ENCODE measurements around the gene THAP10. TPM values are rescaled to one million over a fixed set of nuclear protein-coding genes. Genes with fewer than 3 reads are reported as not detected.

The THAP10 gene
- total RNA-seq, 8 experiments from 2014 or later = 2.0 to 7.1 (median 5.3) TPM

- Histone ChIP-seq H3K27ac (no peak overlapping the region), H3K4me1 (replicated peaks in 1 of 2) (no peaks in the 10 kb centered on the region), H3K4me3 (no peak overlapping the region)
- 13 to 100% (median 89%) methylated on average over 1 to 6 of the region's 6 CpGs; no CpG with 5 or more reads in 2 of the 10 experiments for WGBS, 10 experiments
- ATAC-seq (replicated peaks in 6 of 8) = no peak
- in situ Hi-C loops (cut with MboI; ENCODE audit: low pct_unique_long_range_greater_than_20kb in 2 of 9, low sequenced_read_pairs in 9 of 9, unreplicated experiment in 9 of 9) = no loop called here
Measured at GRCh38 chr15:70835415-70835814, 56.8 kb downstream of the THAP10 start.

GRCh38 chr15:70834999-70835398 lies 57.2 kb downstream of the THAP10 start:
- H3K4me3 ChIP-seq = no peak overlapping the region
- H3K4me1 ChIP-seq (replicated peaks in 1 of 2) = no peaks in the 10 kb centered on the region
- ATAC-seq (replicated peaks in 6 of 8) = no peak
- in situ Hi-C loops (cut with MboI; ENCODE audit: low pct_unique_long_range_greater_than_20kb in 2 of 9, low sequenced_read_pairs in 9 of 9, unreplicated experiment in 9 of 9) = no loop called here
- WGBS, 10 experiments = 17 to 100% (median 93%) methylated on average over 1 to 2 of the region's 2 CpGs; no CpG with 5 or more reads in 4 of the 10 experiments
- no peak overlapping the region for H3K27ac ChIP-seq

- no peak overlapping the region for H3K27ac ChIP-seq
- H3K4me1 ChIP-seq (replicated peaks in 1 of 2) = no peaks in the 10 kb centered on the region
- ATAC-seq (replicated peaks in 6 of 8) = peak in 4 of 8 experiments; percentile 23 to 94 (median 89)
- H3K4me3 ChIP-seq = no peak overlapping the region
- 35 to 100% (median 86%) methylated on average over 1 to 9 of the region's 9 CpGs for WGBS, 10 experiments
- in situ Hi-C loops (cut with MboI; ENCODE audit: low pct_unique_long_range_greater_than_20kb in 2 of 9, low sequenced_read_pairs in 9 of 9, unreplicated experiment in 9 of 9) = no loop called here
Measured at GRCh38 chr15:70833861-70834765, 58.1 kb downstream of the THAP10 start.

- ATAC-seq (replicated peaks in 6 of 8) = peak in 3 of 8 experiments; percentile 46 to 73 (median 52)
- Histone ChIP-seq H3K27ac (no peak overlapping the region), H3K4me3 (no peak overlapping the region), H3K4me1 (replicated peaks in 1 of 2) (no peaks in the 10 kb centered on the region)
- WGBS, 10 experiments = 33 to 100% (median 80%) methylated on average over 1 to 3 of the region's 3 CpGs; no CpG with 5 or more reads in 2 of the 10 experiments
- in situ Hi-C loops (cut with MboI; ENCODE audit: low pct_unique_long_range_greater_than_20kb in 2 of 9, low sequenced_read_pairs in 9 of 9, unreplicated experiment in 9 of 9) = no loop called here
Measured at GRCh38 chr15:70833422-70833821, 58.8 kb downstream of the THAP10 start.

- Histone ChIP-seq H3K27ac (no peak overlapping the region), H3K4me3 (no peak overlapping the region), H3K4me1 (replicated peaks in 1 of 2) (no peaks in the 10 kb centered on the region)
- no peak for ATAC-seq (replicated peaks in 6 of 8)
- in situ Hi-C loops (cut with MboI; ENCODE audit: low pct_unique_long_range_greater_than_20kb in 2 of 9, low sequenced_read_pairs in 9 of 9, unreplicated experiment in 9 of 9) = no loop called here
- WGBS, 10 experiments = 93 to 96% methylated on average over 9 to 12 of the region's 20 CpGs; no CpG with 5 or more reads in 8 of the 10 experiments
Measured at GRCh38 chr15:70832176-70832575, 60.1 kb downstream of the THAP10 start.

Other genes with a start within 250 kb of the THAP10 start
- gene UACA, start 128.9 kb downstream of the THAP10 start, total RNA-seq = 10 to 100 TPM in 4 of 8 experiments, 1 to 10 TPM in 4; 4.0 to 93.6 (median 15.6) TPM
- 10 to 100 TPM; 13.9 to 38.5 (median 17.5) TPM for gene LARP6, start 38.3 kb downstream of the THAP10 start, total RNA-seq
- 10 to 100 TPM in 6 of 8 experiments, 1 to 10 TPM in 2; 4.2 to 65.1 (median 54.6) TPM for gene LRRC49, start 393 bp upstream of the THAP10 start, total RNA-seq
- gene THSD4, start 223.0 kb upstream of the THAP10 start, total RNA-seq = 10 to 100 TPM in 3 of 8 experiments, 1 to 10 TPM in 5; 1.3 to 28.4 (median 6.7) TPM

All from motor neuron (in vitro differentiated cells).